ENCODE measurements around the gene CLCNKB. TPM values are rescaled to one million over a fixed set of nuclear protein-coding genes. Genes with fewer than 3 reads are reported as not detected.

CLCNKB gene
- polyA plus RNA-seq, 3 donors from 2014 or later = not detected

DNA sequence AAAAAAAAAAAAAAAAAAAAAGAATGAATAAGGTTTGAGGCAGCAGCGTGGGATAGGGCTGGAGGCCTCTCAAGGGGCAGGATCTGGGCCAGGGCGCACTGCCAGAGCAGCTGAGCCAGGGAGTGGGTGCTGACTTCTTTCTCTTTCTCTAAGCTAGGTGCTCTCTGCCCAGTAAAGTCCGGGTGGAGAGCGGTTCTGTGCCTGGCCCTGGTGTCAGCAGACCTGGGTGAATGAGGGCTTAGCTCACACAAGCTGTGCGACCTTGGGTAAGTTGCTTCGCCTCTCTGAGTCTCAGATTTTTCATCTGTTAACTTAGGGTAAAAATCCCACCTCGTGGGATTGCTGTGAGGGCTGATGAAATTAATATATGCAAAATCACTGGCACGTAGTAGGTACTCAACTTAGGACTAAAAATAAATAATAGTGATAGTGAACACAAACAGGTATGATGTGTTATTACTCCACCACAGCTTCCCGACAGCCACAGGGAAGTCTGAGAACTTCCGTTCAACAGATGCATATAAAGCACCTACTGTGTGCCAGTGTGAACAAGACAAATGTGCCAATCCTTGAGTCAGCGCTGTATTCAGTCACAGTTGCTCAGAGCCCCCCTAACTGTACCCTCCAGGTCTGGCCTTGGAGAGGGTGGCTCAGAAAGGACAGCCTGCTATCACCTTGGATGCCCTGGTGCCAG, 31.9 kb downstream of the CLCNKB start:
- Mint-ChIP-seq H3K27me3 (ENCODE audit: low read depth in 3 of 3) (peaks cover 9 to 16% (median 10%) of the 10 kb centered on the region in 3 donors), H3K27ac (no peak overlapping the region), H3K4me3 (no peak overlapping the region), H3K36me3 (no peaks in the 10 kb centered on the region), H3K4me1 (peaks cover 23 to 24% of the 10 kb centered on the region in 2 donors), H3K9me3 (no peaks in the 10 kb centered on the region)
- DNase-seq = no peak

DNA sequence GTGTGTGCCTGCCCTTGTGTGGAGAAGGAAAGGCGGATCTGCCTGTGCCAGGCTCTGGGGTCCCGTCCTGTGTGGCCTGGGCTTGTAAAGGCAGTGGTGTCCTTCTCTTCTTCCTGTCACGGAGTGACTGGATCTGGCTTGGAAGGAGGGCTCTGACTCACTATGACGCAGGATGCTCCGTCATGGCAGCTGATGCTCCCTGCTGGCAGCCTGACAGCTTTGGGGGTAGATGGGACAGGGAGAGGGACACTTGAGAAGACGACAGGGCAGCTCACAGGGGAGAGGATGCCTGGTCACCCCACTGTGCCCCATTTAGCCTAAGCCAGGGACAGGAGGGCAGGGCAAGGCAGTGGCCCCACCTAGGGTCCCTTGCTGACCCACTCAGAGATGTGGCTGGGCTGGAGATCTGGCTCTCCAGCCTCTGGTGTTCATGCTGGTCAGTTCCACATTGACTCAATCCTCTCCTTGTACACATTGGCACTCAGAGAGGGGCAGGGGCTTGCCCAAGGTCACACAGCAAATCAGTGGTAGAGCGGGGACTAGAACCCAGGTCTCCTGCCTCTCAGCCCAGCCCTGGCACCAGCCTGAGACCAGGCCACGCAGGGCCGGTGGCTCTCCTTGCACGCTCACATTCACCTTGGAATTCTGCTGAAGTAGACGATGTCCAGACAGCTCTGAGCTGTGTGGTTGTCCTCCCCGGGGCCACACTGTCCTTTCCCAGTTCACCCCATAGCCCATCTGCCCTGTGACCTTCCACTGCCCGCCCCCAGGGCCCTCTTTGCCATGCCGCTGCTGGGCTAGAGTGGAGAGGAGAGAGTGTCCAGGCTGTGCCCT, 32.7 kb downstream of the CLCNKB start:
- H3K27ac Mint-ChIP-seq = peak overlapping the region in 1 of 6 donors; percentile 40
- peaks cover 9 to 16% (median 10%) of the 10 kb centered on the region in 3 donors for H3K27me3 Mint-ChIP-seq (ENCODE audit: low read depth in 3 of 3)
- no peak overlapping the region for H3K4me3 Mint-ChIP-seq
- no peaks in the 10 kb centered on the region for H3K36me3 Mint-ChIP-seq
- no peak for DNase-seq
- H3K9me3 Mint-ChIP-seq = no peaks in the 10 kb centered on the region
- peaks cover 17 to 25% of the 10 kb centered on the region in 2 donors for H3K4me1 Mint-ChIP-seq

DNA sequence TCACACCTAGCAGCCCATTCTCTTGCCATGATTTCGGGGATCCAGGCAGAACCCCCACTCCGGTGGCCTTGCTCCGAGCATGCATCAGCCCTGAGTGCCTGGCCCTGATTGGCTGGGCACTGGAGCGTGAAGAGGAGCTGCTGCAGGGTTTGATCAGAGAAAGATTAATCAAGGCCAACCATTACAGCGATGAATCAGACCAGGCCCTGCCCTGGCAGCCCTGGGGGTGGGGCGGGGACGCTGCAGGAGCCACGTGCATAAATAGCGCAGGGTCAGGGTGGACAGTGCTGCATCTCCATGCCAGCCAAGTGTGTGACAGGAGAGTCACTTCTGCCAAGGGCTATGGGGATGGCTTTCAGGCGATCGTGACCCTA, 33.3 kb downstream of the CLCNKB start:
- no peak overlapping the region for H3K27ac Mint-ChIP-seq
- H3K4me3 Mint-ChIP-seq = no peak overlapping the region
- no peaks in the 10 kb centered on the region for H3K9me3 Mint-ChIP-seq
- peaks cover 17 to 25% of the 10 kb centered on the region in 2 donors for H3K4me1 Mint-ChIP-seq
- DNase-seq = no peak
- H3K36me3 Mint-ChIP-seq = no peaks in the 10 kb centered on the region
- peaks cover 9 to 16% (median 10%) of the 10 kb centered on the region in 3 donors for H3K27me3 Mint-ChIP-seq (ENCODE audit: low read depth in 3 of 3)

DNA sequence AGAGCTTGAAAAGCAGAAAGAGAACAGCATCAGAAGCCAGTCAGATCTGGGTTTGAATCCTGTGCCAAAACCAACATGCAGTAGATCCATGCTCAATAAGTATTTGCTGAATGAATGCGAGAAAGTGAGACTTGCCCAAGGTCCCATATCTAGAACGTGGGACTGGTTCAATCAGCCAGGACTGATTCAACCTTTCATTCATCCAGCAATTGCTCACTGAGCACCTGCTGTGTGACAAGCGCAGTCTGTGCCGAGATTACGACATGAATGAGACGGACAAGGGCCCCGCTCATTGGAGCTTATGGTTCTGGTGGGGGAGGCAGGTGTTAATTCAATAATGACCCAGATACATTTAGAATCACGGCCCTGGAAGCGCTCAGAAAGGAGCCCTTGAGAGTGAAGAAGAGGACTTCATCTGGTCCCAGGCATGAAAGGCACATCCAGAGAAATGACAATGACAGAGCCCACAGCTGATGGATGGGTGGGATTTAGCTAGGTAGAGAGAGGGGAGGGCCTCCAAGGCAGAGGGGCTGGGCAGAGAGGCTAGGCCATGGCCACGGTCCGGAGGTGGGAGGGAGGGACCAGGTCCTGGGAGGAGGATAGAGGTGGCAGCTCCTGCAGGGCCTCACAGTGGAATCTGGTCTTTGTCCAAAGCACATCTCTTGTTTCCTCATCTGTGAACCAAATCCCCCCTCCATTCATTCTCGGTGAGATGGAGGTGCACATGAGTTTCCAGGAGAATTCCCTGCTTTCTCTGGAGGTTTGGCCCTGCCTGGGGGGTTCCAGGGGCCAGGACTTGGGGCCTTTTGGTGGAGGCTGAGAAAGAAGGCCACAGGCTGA, 34.0 kb downstream of the CLCNKB start:
- DNase-seq = no peak
- peak overlapping the region in 3 of 5 donors; percentile 25 to 51 (median 47) for H3K4me3 Mint-ChIP-seq

DNA sequence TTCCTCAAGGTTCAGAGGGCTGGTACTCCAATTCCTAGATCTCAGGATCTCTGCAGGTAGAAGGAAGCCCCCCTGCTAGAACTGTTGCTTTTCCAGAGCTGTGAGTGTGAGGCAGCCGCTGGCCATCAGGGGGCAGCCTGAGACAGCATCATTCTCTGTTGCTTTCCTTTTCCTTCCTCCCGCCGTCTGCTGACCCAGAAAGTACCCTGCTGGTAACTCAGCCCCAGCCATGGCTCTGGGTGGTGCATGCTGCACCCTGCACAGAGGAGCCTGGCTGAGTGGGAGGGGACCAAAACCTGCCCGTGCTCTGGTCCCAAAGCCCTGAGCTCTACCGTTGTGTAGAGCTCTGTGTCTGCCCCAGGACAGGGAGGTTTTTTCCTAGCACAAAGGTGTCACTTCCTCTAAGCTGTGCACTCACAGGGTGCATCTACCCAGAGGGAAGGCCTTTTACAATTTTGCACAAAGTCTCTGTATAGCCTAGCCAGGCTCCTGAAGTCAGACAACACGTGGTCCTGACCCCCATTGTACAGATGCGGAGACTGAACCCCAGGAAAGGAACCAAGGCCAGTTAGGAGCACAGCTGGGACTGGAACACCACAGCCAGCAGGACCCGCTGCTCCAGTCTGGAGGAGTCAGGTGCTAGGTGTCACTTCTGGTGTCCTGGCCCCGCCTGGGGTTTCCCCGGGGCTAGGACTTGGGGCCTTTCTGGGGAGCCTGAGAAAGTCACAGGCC, 35.5 kb downstream of the CLCNKB start:
- H3K27ac Mint-ChIP-seq = peak overlapping the region; percentile 59 to 93 (median 76)
- H3K27me3 Mint-ChIP-seq (ENCODE audit: low read depth in 3 of 3) = peaks cover 6 to 8% (median 7%) of the 10 kb centered on the region in 3 donors
- peak overlapping the region; percentile 79 to 95 (median 87) for H3K4me3 Mint-ChIP-seq

More for the DNA sequence above, 34.0 kb downstream of the CLCNKB start:
- peaks cover 7 to 12% (median 10%) of the 10 kb centered on the region in 3 donors for H3K27me3 Mint-ChIP-seq (ENCODE audit: low read depth in 3 of 3)
- H3K36me3 Mint-ChIP-seq = no peaks in the 10 kb centered on the region
- no peaks in the 10 kb centered on the region for H3K9me3 Mint-ChIP-seq
- H3K4me1 Mint-ChIP-seq = peaks cover 17 to 23% of the 10 kb centered on the region in 2 donors
- peak overlapping the region in 1 of 6 donors; percentile 40 for H3K27ac Mint-ChIP-seq

DNA sequence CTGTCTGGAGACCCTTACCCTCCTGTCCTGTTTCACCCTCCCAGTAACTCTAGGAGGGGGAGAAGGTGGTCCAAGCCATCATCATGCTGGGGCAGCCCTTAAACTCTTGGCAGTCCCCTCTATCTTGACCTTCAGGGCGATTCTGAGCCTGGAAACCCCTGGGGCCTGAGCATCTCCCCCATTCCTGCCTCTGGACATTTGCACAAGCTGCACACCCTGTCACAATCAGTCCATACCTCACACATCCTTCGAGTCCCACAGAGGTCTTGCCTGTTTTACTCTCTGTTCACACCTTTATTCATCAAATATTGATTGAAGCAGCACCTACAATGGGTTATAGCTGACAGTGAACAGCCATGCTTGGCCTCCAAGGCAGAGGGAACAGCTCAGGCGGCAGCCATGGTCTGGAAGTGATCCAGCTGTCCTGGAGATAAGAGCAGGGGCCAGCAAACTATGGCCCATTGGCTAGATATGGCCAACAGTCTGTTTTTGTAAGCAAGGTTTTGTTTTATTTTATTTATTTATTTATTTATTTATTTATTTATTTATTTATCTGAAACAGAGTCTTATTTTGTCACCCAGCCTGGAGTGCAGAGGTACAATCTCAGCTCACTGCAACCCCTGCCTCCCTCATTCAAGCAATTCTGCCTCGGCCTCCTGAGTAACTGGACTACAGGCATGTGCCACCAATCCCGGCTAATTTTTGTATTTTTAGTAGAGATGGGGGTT, 37.0 kb downstream of the CLCNKB start:
- Mint-ChIP-seq H3K27me3 (ENCODE audit: low read depth in 3 of 3) (peaks cover 4 to 9% (median 6%) of the 10 kb centered on the region in 3 donors), H3K27ac (no peak overlapping the region), H3K4me3 (peak overlapping the region in 2 of 5 donors; percentile 2 to 38)

More for the DNA sequence above, 35.5 kb downstream of the CLCNKB start:
- Mint-ChIP-seq H3K9me3 (no peaks in the 10 kb centered on the region), H3K36me3 (no peaks in the 10 kb centered on the region), H3K4me1 (peaks cover 11 to 18% of the 10 kb centered on the region in 2 donors)
- DNase-seq = peak; percentile 76 to 80 (median 76)

DNA sequence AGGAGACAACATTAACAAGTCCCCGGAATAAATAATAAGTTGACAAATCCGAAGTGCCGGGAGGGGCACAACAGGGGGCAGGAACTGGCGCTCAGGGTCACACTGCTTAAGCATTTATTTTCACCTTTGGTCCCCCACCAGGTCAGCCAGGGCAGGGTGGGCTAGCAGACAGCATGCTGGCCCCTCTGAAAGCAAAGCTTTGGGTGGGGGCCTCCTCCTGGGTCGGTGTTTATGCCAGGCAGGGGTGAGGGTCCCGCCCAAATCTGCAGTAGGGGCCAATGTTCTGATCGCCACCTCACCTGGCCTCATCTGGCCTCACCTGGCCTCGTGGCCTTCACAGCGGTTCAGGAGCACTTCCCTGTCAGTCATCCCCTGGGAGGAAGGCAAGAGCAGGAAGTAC, 38.1 kb downstream of the CLCNKB start:
- DNase-seq = no peak
- Mint-ChIP-seq H3K27ac (no peak overlapping the region), H3K36me3 (no peaks in the 10 kb centered on the region)

More for the DNA sequence above, 37.0 kb downstream of the CLCNKB start:
- Mint-ChIP-seq H3K9me3 (no peaks in the 10 kb centered on the region), H3K36me3 (no peaks in the 10 kb centered on the region), H3K4me1 (peaks cover 10 to 14% of the 10 kb centered on the region in 2 donors)
- DNase-seq = no peak

DNA sequence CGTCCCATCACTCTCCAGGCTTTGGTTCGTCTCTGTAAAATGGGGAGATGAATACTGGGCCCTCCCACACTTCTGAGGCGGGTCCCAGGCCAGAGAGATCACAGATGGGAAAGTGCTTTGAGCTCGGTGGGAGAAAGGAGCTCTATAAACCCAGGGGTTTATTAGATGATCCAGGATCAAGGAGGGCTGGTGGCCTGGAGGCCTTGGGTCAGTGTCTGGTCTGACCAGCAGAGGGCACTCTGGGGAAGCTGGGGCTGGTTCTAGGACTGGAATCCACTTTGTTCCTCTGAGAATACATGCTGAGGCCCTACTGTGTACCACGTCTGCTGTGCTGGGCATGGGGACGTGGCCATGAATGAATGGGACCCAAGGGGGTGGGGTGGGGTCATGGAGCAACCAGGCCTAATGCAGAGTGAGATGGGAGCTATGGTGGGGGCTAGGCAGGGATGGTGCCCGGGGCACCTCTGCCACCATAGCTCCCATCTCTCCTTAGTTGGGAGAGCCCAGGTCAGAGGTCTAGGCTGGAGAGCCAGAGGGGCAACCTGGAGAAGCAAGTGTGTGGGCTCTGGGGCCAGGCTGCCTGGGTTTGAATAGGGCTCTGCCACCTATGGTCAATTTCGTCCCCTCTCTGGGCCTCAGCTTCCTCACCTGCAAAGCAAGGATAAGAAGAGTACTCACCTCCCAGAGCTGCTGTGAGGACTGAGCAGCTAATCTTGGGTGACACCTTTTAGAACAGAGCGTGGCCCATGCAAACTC, 38.9 kb downstream of the CLCNKB start:
- H3K9me3 Mint-ChIP-seq = no peaks in the 10 kb centered on the region
- H3K4me1 Mint-ChIP-seq = peaks cover 10 to 14% of the 10 kb centered on the region in 2 donors
- peak; percentile 58 to 66 (median 62) for DNase-seq
- H3K4me3 Mint-ChIP-seq = no peak overlapping the region
- no peak overlapping the region for H3K27ac Mint-ChIP-seq
- no peaks in the 10 kb centered on the region for H3K36me3 Mint-ChIP-seq
- H3K27me3 Mint-ChIP-seq (ENCODE audit: low read depth in 3 of 3) = peaks cover under 1 to 7% (median 6%) of the 10 kb centered on the region in 3 donors

More for the DNA sequence above, 38.1 kb downstream of the CLCNKB start:
- Mint-ChIP-seq H3K27me3 (ENCODE audit: low read depth in 3 of 3) (peaks cover 4 to 7% (median 6%) of the 10 kb centered on the region in 3 donors), H3K4me3 (no peak overlapping the region), H3K4me1 (peaks cover 10 to 14% of the 10 kb centered on the region in 2 donors), H3K9me3 (no peaks in the 10 kb centered on the region)

DNA sequence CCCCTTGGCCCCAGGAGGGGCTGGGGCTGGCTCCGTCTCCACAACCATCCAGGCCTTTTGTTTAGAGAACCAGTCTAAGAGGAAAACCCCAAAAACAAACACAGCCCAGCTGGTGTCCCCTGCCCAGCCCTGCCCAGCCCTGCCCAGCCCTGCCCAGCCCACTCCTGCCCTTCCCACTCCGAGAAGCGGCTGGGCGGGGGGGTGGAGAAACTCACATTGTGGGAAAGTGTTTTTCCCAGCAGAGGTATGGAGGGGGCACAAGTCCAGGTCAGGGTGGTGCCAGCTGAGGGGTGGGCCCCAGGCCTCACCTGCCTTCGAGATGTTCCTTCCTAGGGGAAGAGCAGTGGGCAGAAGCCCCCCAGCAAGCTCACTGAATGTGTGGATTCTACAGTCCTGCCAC, 39.9 kb downstream of the CLCNKB start:
- no peak for DNase-seq
- Mint-ChIP-seq H3K4me1 (peaks cover 10 to 12% of the 10 kb centered on the region in 2 donors), H3K36me3 (no peaks in the 10 kb centered on the region), H3K27me3 (ENCODE audit: low read depth in 3 of 3) (peaks cover 0 to 10% (median 5%) of the 10 kb centered on the region in 3 donors), H3K27ac (no peak overlapping the region), H3K4me3 (no peak overlapping the region), H3K9me3 (no peaks in the 10 kb centered on the region)

DNA sequence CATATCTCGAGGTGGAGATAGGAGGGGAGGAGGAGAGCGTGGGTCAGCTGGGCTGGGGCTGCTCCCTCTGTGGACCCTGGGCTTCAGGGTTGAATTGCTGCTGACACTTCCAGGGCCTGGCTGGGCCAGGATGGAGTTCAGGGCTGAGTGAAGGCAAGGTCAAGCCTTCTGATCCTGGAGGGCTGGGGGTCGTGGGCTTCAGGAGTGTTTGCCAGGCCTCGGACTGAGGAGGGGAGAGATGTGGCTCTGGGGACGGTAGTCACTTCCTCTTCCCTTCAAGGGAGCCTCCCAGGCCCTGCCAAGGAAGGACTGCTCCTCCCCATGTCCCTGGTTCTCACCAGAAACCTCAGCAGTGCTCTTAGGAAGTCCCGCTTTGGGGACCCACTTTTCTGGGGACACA, 41.9 kb downstream of the CLCNKB start:
- H3K27ac Mint-ChIP-seq = no peak overlapping the region
- H3K9me3 Mint-ChIP-seq = no peaks in the 10 kb centered on the region
- no peak for DNase-seq
- no peaks in the 10 kb centered on the region for H3K36me3 Mint-ChIP-seq
- H3K27me3 Mint-ChIP-seq (ENCODE audit: low read depth in 3 of 3) = peaks cover 2 to 9% (median 7%) of the 10 kb centered on the region in 3 donors
- H3K4me1 Mint-ChIP-seq = peaks cover 0 to 1% of the 10 kb centered on the region in 2 donors
- no peak overlapping the region for H3K4me3 Mint-ChIP-seq

DNA sequence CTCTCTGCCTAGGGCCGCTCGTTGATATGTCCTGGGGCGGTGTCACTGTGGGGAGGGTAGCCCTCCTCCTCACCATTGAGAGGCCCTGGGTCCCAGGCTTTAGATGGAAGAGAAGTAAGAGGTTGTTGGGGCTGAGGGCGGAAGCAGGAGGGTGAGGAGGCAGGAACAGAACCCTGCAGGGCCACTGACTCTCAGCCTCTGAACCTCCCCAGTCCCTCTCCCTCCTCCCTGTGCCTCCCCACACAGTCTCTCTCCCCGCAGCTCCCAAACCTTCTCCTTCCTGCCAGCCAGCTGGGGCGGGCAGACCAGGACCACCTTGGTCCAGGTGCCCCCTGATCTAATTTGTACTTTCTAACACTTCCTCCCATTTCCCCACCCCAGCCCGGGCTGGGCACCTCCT, 44.2 kb downstream of the CLCNKB start:
- no peak for DNase-seq
- no peaks in the 10 kb centered on the region for H3K9me3 Mint-ChIP-seq
- peaks cover 6 to 9% (median 7%) of the 10 kb centered on the region in 3 donors for H3K27me3 Mint-ChIP-seq (ENCODE audit: low read depth in 3 of 3)
- H3K4me1 Mint-ChIP-seq = no peaks in the 10 kb centered on the region
- no peak overlapping the region for H3K4me3 Mint-ChIP-seq
- H3K36me3 Mint-ChIP-seq = no peaks in the 10 kb centered on the region
- no peak overlapping the region for H3K27ac Mint-ChIP-seq

Measured in immature natural killer cell (primary cell).